ACHN (cell line): ENCODE results near the gene IFNG-AS1.

Experiments used
- DNase-seq: peaks from one replicate; pipeline ENCODE4 v3.0.0-alpha.2; 2015
- in situ Hi-C: cut with HindIII; loops from 2 replicates; pipeline ENCODE4 v1.10.0; 2017; ENCODE audit warnings: low sequenced_read_pairs, low pct_ligation_motif_present, low pct_unique_long_range_greater_than_20kb

Gene IFNG-AS1

DNA sequence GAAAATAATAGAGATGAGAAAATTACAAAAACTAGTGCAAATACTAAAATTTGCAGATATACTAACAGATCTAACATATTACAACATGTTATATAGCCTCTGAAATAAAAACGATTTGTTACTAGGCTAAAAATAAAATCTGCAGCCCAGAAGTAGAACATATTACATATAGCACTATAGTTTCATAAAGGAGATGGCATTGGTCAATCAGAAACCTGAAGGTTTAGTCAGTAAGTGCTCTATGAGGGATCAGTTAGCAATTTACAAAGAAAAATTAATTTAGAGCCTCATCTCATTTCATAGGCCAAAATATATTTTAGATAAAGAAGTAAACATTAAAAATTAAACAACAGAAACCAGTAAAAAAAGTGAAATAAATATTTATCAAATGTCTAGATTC, 41.0 kb downstream of the IFNG-AS1 start:
- in situ Hi-C loops: no loop called here

DNA sequence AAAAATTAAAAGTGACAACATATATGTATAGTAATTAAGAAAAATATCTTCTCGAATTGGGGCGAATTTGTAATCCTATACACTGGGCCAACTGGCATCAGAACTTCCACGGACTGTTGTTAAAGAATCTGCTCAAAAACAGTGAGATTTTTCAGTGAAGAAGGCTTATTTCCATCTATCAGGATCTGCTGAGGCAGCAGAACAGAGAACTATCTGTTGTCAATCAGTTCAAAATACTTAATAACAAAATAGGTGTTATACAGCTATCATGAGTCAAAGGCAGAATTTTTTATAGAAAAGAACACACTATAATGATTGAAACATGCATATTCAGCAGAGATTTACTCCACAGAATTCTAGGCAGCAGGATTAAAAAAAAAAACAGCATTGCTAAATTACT, 41.9 kb downstream of the IFNG-AS1 start:
- no peak for DNase-seq
- in situ Hi-C loops: no loop called here

More for the DNA sequence above, 41.0 kb downstream of the IFNG-AS1 start:
- DNase-seq: no peak

GRCh38 chr12:68031881-68032739, 42.9 kb downstream of the IFNG-AS1 start:
- DNase-seq: peak; percentile 16
- in situ Hi-C loops: no loop called here

DNA sequence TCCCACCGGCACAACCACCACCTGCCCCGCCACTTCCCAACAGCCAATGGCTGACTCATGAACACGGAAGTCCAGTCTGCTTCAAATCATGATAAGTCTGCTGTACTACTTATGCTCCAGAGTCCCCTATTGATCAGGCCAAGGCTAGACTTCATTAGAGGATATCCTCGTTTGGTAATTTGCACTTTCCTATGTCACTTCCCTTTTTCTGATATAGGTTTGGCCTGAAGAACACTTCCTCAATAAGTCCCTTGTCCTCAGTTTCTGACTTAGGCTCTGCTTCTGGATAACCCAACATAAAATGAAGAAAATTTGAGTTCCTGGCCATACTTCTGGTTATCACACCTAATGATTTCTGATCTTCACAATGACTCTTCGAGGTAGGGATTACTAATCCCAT, 45.3 kb downstream of the IFNG-AS1 start:
- in situ Hi-C loops: no loop called here
- no peak for DNase-seq

GRCh38 chr12:68036642-68037041, 47.4 kb downstream of the IFNG-AS1 start:
- in situ Hi-C loops: no loop called here

DNA sequence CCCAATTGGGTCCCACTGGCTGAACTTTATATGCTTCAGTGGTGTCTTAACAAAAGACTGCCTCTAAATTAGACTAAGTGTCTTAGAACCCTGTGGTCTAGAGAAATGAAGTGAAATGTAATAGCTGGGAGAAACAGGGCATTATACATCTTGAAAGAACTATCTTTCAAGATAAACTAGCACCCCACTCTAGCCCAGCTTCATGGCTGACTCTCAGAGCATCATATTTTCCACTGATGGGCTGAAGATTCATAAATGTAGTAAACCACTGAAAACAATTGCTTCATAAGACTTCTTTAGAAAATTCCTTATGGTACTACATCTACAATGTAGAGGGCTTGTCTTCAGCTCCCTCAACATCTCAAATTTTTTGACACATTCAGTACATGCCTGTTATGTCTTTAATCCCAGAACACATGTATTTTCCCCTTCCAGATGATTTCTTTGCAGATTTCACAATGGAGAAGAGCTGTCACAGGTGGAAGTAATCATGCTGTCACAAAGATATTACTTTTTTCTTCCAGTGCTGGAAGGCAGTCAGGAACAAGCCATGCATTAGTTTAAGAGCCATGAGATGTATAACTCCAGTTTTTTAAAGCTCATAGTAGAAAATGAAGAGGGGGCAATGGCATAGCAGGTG, 48.5 kb downstream of the IFNG-AS1 start:
- in situ Hi-C loops: no loop called here
- no peak for DNase-seq

More at GRCh38 chr12:68036642-68037041, 47.4 kb downstream of the IFNG-AS1 start:
- no peak for DNase-seq

- DNase-seq: no peak
- in situ Hi-C loops: no loop called here
Observed at GRCh38 chr12:68038650-68039049, 49.4 kb downstream of the IFNG-AS1 start.

DNA sequence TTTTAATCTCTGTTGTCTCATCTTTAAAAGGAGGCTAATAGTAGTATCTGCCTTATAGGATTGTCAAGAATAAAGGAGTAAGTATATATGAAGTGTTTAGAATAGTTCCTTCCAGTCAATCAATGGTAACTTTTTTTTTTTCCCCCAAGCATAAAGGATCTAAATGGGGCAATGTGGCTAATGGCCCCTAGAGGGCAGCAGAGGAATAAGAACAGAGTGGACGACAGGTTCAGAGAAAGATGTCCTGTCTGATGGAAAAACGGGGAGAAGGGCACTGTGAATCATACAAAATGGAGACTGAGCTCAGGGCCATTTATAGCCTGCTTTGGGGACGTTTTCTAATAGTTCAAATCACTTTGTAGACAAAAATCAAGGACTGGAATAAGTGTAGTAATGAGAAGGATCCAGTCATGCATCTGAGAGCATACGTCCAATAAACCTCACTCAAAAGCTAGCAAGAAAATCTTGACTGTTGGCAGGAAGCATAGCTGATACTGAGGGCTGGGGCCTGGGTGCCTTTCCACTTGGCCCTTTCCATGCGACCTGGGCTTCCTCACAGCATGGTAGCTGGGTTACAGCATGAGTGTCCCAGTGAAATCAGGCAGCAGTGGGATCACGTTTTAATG, 51.3 kb downstream of the IFNG-AS1 start:
- in situ Hi-C loops: no loop called here
- DNase-seq: peak; percentile 85

- peak; percentile 11 for DNase-seq
- in situ Hi-C loops: no loop called here
Observed at GRCh38 chr12:68042212-68042699, 53.0 kb downstream of the IFNG-AS1 start.

GRCh38 chr12:68043435-68043834, 54.2 kb downstream of the IFNG-AS1 start:
- peak; percentile 23 for DNase-seq
- in situ Hi-C loops: no loop called here

GRCh38 chr12:68048648-68049297, 59.5 kb downstream of the IFNG-AS1 start:
- no peak for DNase-seq
- in situ Hi-C loops: no loop called here

DNA sequence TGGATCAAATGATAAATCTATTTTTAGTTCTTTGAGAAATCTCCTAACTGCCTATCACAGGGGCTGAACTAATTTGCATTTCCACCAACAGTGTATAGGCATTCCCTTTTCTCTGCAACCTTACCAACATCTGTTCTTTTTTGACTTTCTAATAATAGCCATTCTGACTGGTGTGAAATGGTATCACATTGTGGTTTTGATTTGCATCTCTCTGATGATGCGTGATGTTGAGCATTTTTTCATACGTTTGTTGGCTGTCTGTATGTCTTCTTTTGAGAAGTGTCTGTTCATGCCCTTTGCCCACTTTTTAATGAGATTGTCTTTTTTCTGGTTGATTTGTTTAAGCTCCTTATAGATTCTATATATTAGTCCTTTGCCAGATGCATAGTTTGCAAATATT, 67.1 kb downstream of the IFNG-AS1 start:
- no peak for DNase-seq
- in situ Hi-C loops: no loop called here

GRCh38 chr12:68063900-68064590, 74.8 kb downstream of the IFNG-AS1 start:
- in situ Hi-C loops: no loop called here
- DNase-seq: no peak

DNA sequence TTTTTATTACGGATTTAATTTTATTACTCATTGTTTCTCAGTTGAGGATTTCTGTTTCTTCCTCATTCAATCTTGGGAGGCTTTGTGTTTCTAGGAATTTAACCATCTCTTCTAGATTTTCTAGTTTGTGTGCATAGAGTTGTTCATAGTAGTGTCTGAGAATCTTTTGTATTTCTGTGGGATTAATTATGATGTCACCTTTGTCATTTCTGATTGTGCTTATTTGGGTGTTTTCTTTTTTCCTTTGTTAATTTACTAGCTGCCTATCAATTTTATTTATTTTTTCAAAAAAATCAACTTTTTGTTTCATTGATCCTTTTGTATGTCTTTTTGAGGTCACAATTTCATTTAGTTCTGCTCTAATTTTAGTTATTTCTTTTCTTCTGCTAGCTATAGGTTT, 75.9 kb downstream of the IFNG-AS1 start:
- in situ Hi-C loops: no loop called here
- DNase-seq: no peak

DNA sequence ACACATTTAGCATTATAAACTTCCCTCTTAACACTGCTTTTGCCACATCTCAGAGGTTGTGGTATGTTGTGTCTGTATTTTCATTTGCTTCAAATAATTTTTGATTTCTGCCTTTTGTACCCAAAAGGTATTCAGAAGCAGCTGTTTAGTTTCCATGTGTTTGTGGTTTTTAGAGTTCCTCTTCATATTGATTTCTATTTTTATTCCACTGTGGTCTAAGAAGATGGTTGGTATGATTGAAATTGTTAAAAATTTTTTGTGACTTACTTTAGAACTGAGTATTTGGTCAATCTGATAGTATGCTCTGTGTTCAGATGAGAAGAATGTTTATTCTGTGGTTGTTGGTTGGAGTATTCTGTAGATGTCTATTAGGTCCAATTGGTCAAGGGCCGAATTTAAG, 76.4 kb downstream of the IFNG-AS1 start:
- no peak for DNase-seq
- in situ Hi-C loops: no loop called here

DNA sequence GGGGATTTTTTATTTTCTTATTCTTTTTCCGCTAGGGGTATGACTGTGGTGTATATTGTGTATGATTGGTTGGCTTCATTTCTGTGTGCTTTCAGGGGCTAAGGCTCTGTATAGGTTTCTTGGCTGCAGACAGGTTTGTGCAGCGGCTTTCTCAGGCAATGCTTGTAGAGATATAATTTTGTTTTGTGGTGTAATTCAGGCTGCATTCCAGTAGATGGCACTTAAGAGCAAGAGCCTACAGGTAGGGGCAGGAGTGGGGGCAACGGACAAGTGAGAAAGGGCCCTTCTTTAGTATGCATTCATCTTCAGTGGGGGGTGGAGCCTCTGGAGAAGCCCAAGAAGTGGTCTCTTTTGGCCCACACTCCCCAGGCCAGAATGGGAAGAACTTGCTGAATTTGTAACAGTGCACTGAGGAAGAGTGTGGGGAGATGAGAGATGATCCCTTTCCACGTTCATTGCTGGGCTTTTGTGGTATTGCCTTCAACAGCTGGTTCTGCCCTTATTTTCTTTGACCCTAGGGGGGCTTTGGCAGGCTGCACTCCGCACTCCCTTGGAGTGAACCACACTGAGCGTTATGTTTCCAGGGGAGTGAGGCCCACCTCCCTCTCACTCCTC, 78.6 kb downstream of the IFNG-AS1 start:
- peak; percentile 27 for DNase-seq
- in situ Hi-C loops: no loop called here

GRCh38 chr12:68069275-68069674, 80.0 kb downstream of the IFNG-AS1 start:
- DNase-seq: no peak

More at GRCh38 chr12:68069275-68069674, 80.0 kb downstream of the IFNG-AS1 start:
- in situ Hi-C loops: no loop called here
